Measurements from ENCODE around the gene GPN2.
"Not testable (repeated sequence)": the region's sequence is repeated elsewhere in the genome, so short reads cannot be mapped to it uniquely, and the experiment has no call there.

The GPN2 gene

GRCh38 chr1:26877326-26877725 lies 12.8 kb downstream of the GPN2 start:
- Histone ChIP-seq H3K14ac (ENCODE audit: low read length) (no peak overlapping the region), H4K91ac (ENCODE audit: low read depth, low read length) (no peak overlapping the region), H3K9me3 (ENCODE audit: insufficient read depth, low read depth, low read length) (no peaks in the 10 kb centered on the region), H4K12ac (ENCODE audit: low read depth, low read length) (no peak overlapping the region), H3K4me1 (ENCODE audit: control insufficient read depth in 1 of 2, insufficient read depth in 2 of 2, low read length in 2 of 2) (peaks cover 2 to 9% of the 10 kb centered on the region in 2 experiments), H4K8ac (ENCODE audit: low read depth, low read length) (no peak overlapping the region), H3K79me2 (ENCODE audit: control insufficient read depth, insufficient read depth, low read length, poor library complexity) (no peaks in the 10 kb centered on the region), H3K9ac (ENCODE audit: low read length) (no peak overlapping the region), H2BK5ac (ENCODE audit: low read depth, low read length, poor library complexity) (no peak overlapping the region), H3K4ac (ENCODE audit: low read depth, low read length) (no peak overlapping the region), H3K4me3 (ENCODE audit: low read depth, low read length) (no peak overlapping the region), H3K4me2 (ENCODE audit: low read length) (no peak overlapping the region), H2BK12ac (ENCODE audit: low read length) (no peak overlapping the region), H3K36me3 (ENCODE audit: control insufficient read depth in 1 of 2, insufficient read depth in 2 of 2, low read length in 2 of 2) (peaks cover 22 to 42% of the 10 kb centered on the region in 2 experiments), H3K27ac (ENCODE audit: low read depth, low read length) (no peak overlapping the region), H2AFZ (ENCODE audit: insufficient read depth, low read length, poor library complexity) (no peak overlapping the region), H2BK120ac (ENCODE audit: insufficient read depth, low read length, poor library complexity) (no peak overlapping the region), H3K27me3 (ENCODE audit: insufficient read depth, low read length) (no peaks in the 10 kb centered on the region), H2AK5ac (ENCODE audit: low read length) (no peak overlapping the region), H3K18ac (ENCODE audit: low read length) (no peak overlapping the region), H3K79me1 (ENCODE audit: low read length) (peaks cover 4% of the 10 kb centered on the region), H3K23ac (ENCODE audit: low read length) (no peak overlapping the region)
- WGBS (ENCODE audit: extremely low coverage, insufficient coverage, insufficient read length), result no CpG with 5 or more reads among the region's 2 CpGs
- no peak for DNase-seq

GRCh38 chr1:26874896-26875295 lies 15.2 kb downstream of the GPN2 start:
- Histone ChIP-seq H3K18ac (ENCODE audit: low read length) (no peak overlapping the region), H4K12ac (ENCODE audit: low read depth, low read length) (no peak overlapping the region), H2AFZ (ENCODE audit: insufficient read depth, low read length, poor library complexity) (no peak overlapping the region), H2BK12ac (ENCODE audit: low read length) (no peak overlapping the region), H3K79me1 (ENCODE audit: low read length) (peaks cover 4% of the 10 kb centered on the region), H3K27me3 (ENCODE audit: insufficient read depth, low read length) (no peaks in the 10 kb centered on the region), H2BK5ac (ENCODE audit: low read depth, low read length, poor library complexity) (peak overlapping the region; percentile 10), H3K9ac (ENCODE audit: low read length) (no peak overlapping the region), H3K4me2 (ENCODE audit: low read length) (no peak overlapping the region), H3K4me3 (ENCODE audit: low read depth, low read length) (no peak overlapping the region), H3K14ac (ENCODE audit: low read length) (no peak overlapping the region), H3K23ac (ENCODE audit: low read length) (no peak overlapping the region), H2AK5ac (ENCODE audit: low read length) (peak overlapping the region; percentile 4), H3K4ac (ENCODE audit: low read depth, low read length) (peak overlapping the region; percentile 15), H3K79me2 (ENCODE audit: control insufficient read depth, insufficient read depth, low read length, poor library complexity) (no peaks in the 10 kb centered on the region), H3K9me3 (ENCODE audit: insufficient read depth, low read depth, low read length) (no peaks in the 10 kb centered on the region), H4K91ac (ENCODE audit: low read depth, low read length) (peak overlapping the region; percentile 21), H3K4me1 (ENCODE audit: control insufficient read depth in 1 of 2, insufficient read depth in 2 of 2, low read length in 2 of 2) (peaks cover 2 to 12% of the 10 kb centered on the region in 2 experiments), H2BK120ac (ENCODE audit: insufficient read depth, low read length, poor library complexity) (peak overlapping the region; percentile 18), H3K27ac (ENCODE audit: low read depth, low read length) (peak overlapping the region; percentile 41), H4K8ac (ENCODE audit: low read depth, low read length) (peak overlapping the region; percentile 18), H3K36me3 (ENCODE audit: control insufficient read depth in 1 of 2, insufficient read depth in 2 of 2, low read length in 2 of 2) (peaks cover 12 to 24% of the 10 kb centered on the region in 2 experiments)
- no CpG with 5 or more reads among the region's 4 CpGs for WGBS (ENCODE audit: extremely low coverage, insufficient coverage, insufficient read length)
- no peak for DNase-seq

GRCh38 chr1:26873097-26873496 lies 17.0 kb downstream of the GPN2 start:
- H2AFZ ChIP-seq (ENCODE audit: insufficient read depth, low read length, poor library complexity); DNase-seq; H3K27me3 ChIP-seq (ENCODE audit: insufficient read depth, low read length); H3K23ac ChIP-seq (ENCODE audit: low read length); H3K9ac ChIP-seq (ENCODE audit: low read length); H2BK5ac ChIP-seq (ENCODE audit: low read depth, low read length, poor library complexity); H3K14ac ChIP-seq (ENCODE audit: low read length); H4K12ac ChIP-seq (ENCODE audit: low read depth, low read length); H3K18ac ChIP-seq (ENCODE audit: low read length); H4K91ac ChIP-seq (ENCODE audit: low read depth, low read length); H3K4ac ChIP-seq (ENCODE audit: low read depth, low read length); H3K27ac ChIP-seq (ENCODE audit: low read depth, low read length); H4K8ac ChIP-seq (ENCODE audit: low read depth, low read length); H2AK5ac ChIP-seq (ENCODE audit: low read length); H3K4me3 ChIP-seq (ENCODE audit: low read depth, low read length); H3K4me2 ChIP-seq (ENCODE audit: low read length); H3K9me3 ChIP-seq (ENCODE audit: insufficient read depth, low read depth, low read length); H3K79me1 ChIP-seq (ENCODE audit: low read length); H3K79me2 ChIP-seq (ENCODE audit: control insufficient read depth, insufficient read depth, low read length, poor library complexity): not testable (repeated sequence)
- WGBS (ENCODE audit: extremely low coverage, insufficient coverage, insufficient read length), result no CpG with 5 or more reads among the region's 2 CpGs
- Histone ChIP-seq H2BK120ac (ENCODE audit: insufficient read depth, low read length, poor library complexity) (peak overlapping the region; percentile 46), H3K4me1 (ENCODE audit: control insufficient read depth in 1 of 2, insufficient read depth in 2 of 2, low read length in 2 of 2) (peaks cover 5 to 15% of the 10 kb centered on the region in 2 experiments), H3K36me3 (ENCODE audit: control insufficient read depth in 1 of 2, insufficient read depth in 2 of 2, low read length in 2 of 2) (peaks cover 5 to 10% of the 10 kb centered on the region in 2 experiments), H2BK12ac (ENCODE audit: low read length) (peak overlapping the region; percentile 70)

- H3K4ac ChIP-seq (ENCODE audit: low read depth, low read length), result peak overlapping the region; percentile 44
- peaks cover 30% of the 10 kb centered on the region for H3K79me1 ChIP-seq (ENCODE audit: low read length)
- peaks cover 2% of the 10 kb centered on the region for H3K9me3 ChIP-seq (ENCODE audit: insufficient read depth, low read depth, low read length)
- H3K18ac ChIP-seq (ENCODE audit: low read length), result peak overlapping the region; percentile 81
- peak overlapping the region; percentile 93 for H3K27ac ChIP-seq (ENCODE audit: low read depth, low read length)
- peaks cover 6% of the 10 kb centered on the region for H3K79me2 ChIP-seq (ENCODE audit: control insufficient read depth, insufficient read depth, low read length, poor library complexity)
- H4K8ac ChIP-seq (ENCODE audit: low read depth, low read length), result peak overlapping the region; percentile 80
- no peaks in the 10 kb centered on the region for H3K36me3 ChIP-seq (ENCODE audit: control insufficient read depth in 1 of 2, insufficient read depth in 2 of 2, low read length in 2 of 2)
- H3K14ac ChIP-seq (ENCODE audit: low read length), result peak overlapping the region; percentile 84
- H3K4me2 ChIP-seq (ENCODE audit: low read length), result peak overlapping the region; percentile 72
- H3K9ac ChIP-seq (ENCODE audit: low read length), result peak overlapping the region; percentile 81
- peak overlapping the region; percentile 57 for H2AFZ ChIP-seq (ENCODE audit: insufficient read depth, low read length, poor library complexity)
- H4K12ac ChIP-seq (ENCODE audit: low read depth, low read length), result peak overlapping the region; percentile 66
- H2BK5ac ChIP-seq (ENCODE audit: low read depth, low read length, poor library complexity), result peak overlapping the region; percentile 84
- no peak overlapping the region for H3K23ac ChIP-seq (ENCODE audit: low read length)
- peak overlapping the region; percentile 77 for H2BK120ac ChIP-seq (ENCODE audit: insufficient read depth, low read length, poor library complexity)
- H4K91ac ChIP-seq (ENCODE audit: low read depth, low read length), result peak overlapping the region; percentile 69
- peak overlapping the region; percentile 27 for H2AK5ac ChIP-seq (ENCODE audit: low read length)
- H3K4me1 ChIP-seq (ENCODE audit: control insufficient read depth in 1 of 2, insufficient read depth in 2 of 2, low read length in 2 of 2), result peaks cover 24 to 34% of the 10 kb centered on the region in 2 experiments
- no CpG with 5 or more reads among the region's 75 CpGs for WGBS (ENCODE audit: extremely low coverage, insufficient coverage, insufficient read length)
- DNase-seq, result peak; percentile 99
- peak overlapping the region; percentile 37 for H2BK12ac ChIP-seq (ENCODE audit: low read length)
- H3K4me3 ChIP-seq (ENCODE audit: low read depth, low read length), result peak overlapping the region; percentile 63
- H3K27me3 ChIP-seq (ENCODE audit: insufficient read depth, low read length), result no peaks in the 10 kb centered on the region
Measured at GRCh38 chr1:26864610-26865480, 25.2 kb downstream of the GPN2 start.

Measured in trophoblast cell (in vitro differentiated cells and primary cell).